Brain pericyte (primary cell): Measurements from ENCODE around the gene GRIK1.
A peak's percentile ranks its signal among the peaks of the same experiment; 100 is the strongest.
"Not testable (repeated sequence)": the region's sequence is repeated elsewhere in the genome, so short reads cannot be mapped to it uniquely, and the experiment has no call there.

Experiments used
- DNase-seq: peaks from one replicate; pipeline ENCODE4 v3.0.0-alpha.2; 2012; ENCODE audit warnings: low read depth, low spot score

GRIK1 gene

GRCh38 chr21:29610779-29611360, 328.9 kb downstream of the GRIK1 start:
- DNase-seq: peak; percentile 8

- DNase-seq: no peak
These were observed 333.2 kb downstream of the GRIK1 start for GRCh38 chr21:29606613-29607012.

- not testable (repeated sequence) for DNase-seq
These were observed 334.6 kb downstream of the GRIK1 start for GRCh38 chr21:29605219-29605618.

- no peak for DNase-seq
These were observed 335.7 kb downstream of the GRIK1 start for GRCh38 chr21:29604076-29604475.

GRCh38 chr21:29601047-29601446, 338.7 kb downstream of the GRIK1 start:
- DNase-seq: no peak

GRCh38 chr21:29586696-29587095, 353.1 kb downstream of the GRIK1 start:
- DNase-seq: no peak

- no peak for DNase-seq
These were observed 354.3 kb downstream of the GRIK1 start for GRCh38 chr21:29585462-29585861.

GRCh38 chr21:29583424-29583924, 356.3 kb downstream of the GRIK1 start:
- DNase-seq: no peak

GRCh38 chr21:29582855-29583254, 356.9 kb downstream of the GRIK1 start:
- no peak for DNase-seq

GRCh38 chr21:29581393-29581792, 358.4 kb downstream of the GRIK1 start:
- DNase-seq: no peak

GRCh38 chr21:29580732-29581285, 359.0 kb downstream of the GRIK1 start:
- DNase-seq: no peak

GRCh38 chr21:29578306-29578705, 361.5 kb downstream of the GRIK1 start:
- DNase-seq: no peak

GRCh38 chr21:29571949-29572348, 367.8 kb downstream of the GRIK1 start:
- DNase-seq: no peak

- no peak for DNase-seq
These were observed 371.6 kb downstream of the GRIK1 start for GRCh38 chr21:29568020-29568697.

GRCh38 chr21:29557931-29558725, 381.7 kb downstream of the GRIK1 start:
- DNase-seq: no peak

GRCh38 chr21:29557200-29557599, 382.6 kb downstream of the GRIK1 start:
- no peak for DNase-seq

- no peak for DNase-seq
These were observed 384.2 kb downstream of the GRIK1 start for GRCh38 chr21:29555601-29556000.

- DNase-seq: no peak
These were observed 389.6 kb downstream of the GRIK1 start for GRCh38 chr21:29550205-29550604.

GRCh38 chr21:29549614-29550013, 390.2 kb downstream of the GRIK1 start:
- DNase-seq: no peak

- no peak for DNase-seq
These were observed 391.8 kb downstream of the GRIK1 start for GRCh38 chr21:29547998-29548397.

- DNase-seq: no peak
These were observed 393.7 kb downstream of the GRIK1 start for GRCh38 chr21:29546071-29546470.

GRCh38 chr21:29540289-29540688, 399.5 kb downstream of the GRIK1 start:
- DNase-seq: no peak
